CD4-positive, alpha-beta T cell treated with Interferon alpha-2 for 1 hour (primary cell): Measurements from ENCODE around the gene NR1D1.

Experiments
- DNase-seq, 2 donors: peaks; one replicate each; pipeline ENCODE4 v3.0.0-alpha.2; 2020 to 2022

NR1D1 gene

GRCh38 chr17:40074175-40074512 is 26.2 kb downstream of the NR1D1 start:
- DNase-seq = no peak

- no peak for DNase-seq
Measured at GRCh38 chr17:40073454-40074174, 26.8 kb downstream of the NR1D1 start.

- DNase-seq = no peak
Measured at GRCh38 chr17:40072735-40073346, 27.5 kb downstream of the NR1D1 start.

DNA sequence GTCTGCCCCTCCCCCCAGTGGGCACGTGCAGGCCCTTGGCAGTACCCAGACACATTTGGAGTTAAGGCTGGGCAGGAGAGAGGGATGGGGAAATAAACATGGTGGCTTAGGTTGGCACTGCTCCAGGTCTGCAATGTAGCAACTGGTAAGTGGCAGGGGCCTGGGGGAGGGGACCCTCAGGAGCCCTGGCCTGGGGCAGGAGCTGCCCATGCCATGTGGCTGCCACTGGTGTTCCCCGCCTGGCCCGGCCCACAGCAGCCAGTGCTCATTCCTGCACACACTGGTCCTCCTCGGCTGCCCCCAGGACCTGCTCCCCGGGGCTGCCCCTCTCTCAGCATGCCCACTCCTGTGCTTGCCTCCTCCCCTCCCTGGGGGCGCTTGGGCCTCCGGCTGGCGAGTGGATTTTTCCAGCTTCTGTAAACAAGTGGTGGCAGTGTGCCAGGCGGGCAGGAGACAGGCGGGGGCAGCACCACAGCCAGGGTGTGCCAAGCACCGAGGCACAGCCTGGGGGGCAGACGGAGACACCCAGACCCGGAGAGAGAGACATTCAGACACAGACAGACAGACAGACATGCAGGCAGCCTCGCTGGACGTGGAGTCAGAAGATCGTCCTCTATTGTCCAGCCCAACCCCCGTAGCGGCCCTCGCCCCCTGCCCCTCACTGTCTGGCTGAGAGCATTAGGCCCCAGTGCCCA is 28.2 kb downstream of the NR1D1 start:
- no peak for DNase-seq

- no peak for DNase-seq
Measured at GRCh38 chr17:40071313-40072039, 28.9 kb downstream of the NR1D1 start.

DNA sequence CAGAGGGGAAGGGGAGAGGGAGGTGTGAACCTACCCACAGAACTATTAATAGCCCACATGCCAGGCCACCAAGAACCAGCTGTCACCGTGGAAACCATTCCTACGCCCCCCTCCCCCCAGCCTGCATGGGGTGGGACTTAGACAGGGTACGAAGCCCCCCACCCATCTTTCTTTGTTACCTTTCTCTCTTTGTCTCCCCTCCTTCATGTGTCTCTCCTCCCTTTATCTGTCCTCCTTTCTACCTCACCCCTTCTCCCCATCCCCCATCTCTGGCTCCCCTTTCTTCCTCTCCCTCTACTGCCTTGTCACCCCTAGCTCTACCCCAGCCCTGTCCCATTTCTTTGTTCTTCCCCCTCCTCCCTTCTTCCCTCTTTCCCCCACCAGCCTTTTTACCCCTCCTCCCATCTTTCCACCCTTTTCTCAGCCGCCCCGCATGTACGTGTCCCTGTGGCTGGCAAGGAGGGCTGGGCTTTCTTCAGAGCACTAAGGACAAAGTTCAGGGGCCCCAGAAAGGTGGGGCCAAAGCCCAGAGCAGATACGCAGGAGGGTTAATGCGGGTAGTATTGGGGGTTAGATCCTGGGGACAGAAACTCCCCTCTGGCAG is 29.6 kb downstream of the NR1D1 start:
- DNase-seq = no peak

DNA sequence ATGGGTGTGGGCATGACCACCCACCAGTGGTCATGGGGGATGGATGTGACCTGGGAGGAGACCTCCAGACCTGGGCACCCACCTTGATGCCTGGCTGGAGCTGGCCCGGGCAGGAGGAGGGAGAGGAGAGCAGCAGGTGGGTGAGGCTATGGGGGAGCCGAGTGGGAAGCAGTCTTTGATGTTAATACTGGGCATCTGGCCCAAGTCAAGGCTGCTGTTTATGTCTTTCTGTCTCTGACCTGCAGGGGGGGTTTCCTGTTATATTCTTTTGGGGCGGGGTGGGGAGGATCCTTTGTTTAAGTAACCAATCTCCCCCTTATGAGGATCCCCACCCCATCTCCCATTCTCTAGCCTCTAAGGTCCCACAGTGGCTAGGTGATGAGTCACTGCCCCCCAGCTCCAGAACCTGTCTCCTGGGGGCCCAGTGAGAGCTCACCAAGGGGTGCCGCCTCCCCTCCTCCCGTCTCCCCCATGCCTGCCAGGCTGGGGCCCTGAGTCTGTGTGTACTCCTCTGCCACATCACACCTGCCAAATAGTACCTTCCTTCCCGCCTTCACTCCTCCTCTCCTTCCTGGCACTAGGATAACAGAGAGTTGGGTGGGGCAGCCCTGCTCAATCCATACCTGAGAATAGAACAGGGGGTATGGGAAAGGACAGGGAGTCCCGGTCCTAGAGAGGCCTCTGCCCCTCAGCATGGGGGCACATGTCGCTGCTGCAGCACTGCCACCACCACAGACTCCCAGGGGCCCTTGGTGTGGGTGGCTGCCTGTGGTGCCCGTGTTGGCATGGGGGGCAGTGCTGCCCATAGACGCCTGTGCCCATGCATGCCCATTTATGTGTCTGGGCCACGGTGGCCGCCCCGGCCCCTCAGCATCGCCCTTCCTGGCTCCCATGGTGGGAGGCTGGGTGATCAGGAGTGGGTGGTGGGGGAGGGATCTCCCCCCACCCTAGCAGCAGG is 30.4 kb downstream of the NR1D1 start:
- DNase-seq = peak; percentile 30 to 66

GRCh38 chr17:40068917-40069750 is 31.3 kb downstream of the NR1D1 start:
- DNase-seq = peak; percentile 78 to 81

GRCh38 chr17:40068584-40068916 is 31.8 kb downstream of the NR1D1 start:
- DNase-seq = no peak

DNA sequence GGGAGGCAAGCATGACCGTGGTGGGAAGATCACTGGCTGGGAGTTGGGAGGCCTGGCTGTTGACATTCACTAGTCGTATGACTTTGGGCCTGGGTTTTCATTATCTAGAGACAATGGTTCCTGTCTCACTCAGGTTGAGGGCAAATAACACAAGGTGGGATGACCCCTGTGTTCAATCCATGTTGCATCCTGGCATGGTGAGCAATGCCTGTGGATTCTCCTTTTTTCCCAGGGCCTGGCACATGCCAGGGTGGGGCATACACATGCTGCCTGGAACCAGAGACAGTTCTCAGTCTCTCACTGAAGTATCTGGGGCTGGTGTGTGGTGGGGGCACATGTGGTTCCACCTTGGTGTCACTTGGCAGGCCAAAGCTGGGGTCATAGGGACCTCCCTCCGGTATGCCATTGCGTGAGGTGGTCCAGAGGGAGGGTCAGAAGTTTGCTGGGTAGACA is 32.2 kb downstream of the NR1D1 start:
- no peak for DNase-seq

DNA sequence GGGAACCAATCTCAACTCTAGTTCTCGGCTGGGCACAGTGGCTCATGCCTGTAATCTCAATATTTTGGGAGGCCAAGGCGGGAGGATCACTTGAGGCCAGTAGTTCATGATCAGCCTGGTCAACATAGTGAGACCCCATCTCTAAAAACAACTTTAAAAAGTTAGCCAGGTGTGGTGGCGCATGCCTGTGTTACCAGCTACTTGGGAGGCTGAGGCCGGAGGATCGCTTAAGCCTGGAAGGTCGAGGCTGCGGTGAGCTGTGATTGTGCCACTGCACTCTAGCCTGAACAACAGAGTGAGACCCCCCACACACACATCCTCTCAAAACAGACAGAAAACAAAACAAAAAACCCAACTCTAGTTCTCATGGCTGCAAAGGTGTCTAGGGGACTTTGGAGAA is 32.7 kb downstream of the NR1D1 start:
- no peak for DNase-seq

GRCh38 chr17:40065769-40066510 is 34.4 kb downstream of the NR1D1 start:
- DNase-seq = no peak

GRCh38 chr17:40064971-40065768 is 35.2 kb downstream of the NR1D1 start:
- DNase-seq = no peak

GRCh38 chr17:40063901-40064531 is 36.4 kb downstream of the NR1D1 start:
- DNase-seq = no peak

DNA sequence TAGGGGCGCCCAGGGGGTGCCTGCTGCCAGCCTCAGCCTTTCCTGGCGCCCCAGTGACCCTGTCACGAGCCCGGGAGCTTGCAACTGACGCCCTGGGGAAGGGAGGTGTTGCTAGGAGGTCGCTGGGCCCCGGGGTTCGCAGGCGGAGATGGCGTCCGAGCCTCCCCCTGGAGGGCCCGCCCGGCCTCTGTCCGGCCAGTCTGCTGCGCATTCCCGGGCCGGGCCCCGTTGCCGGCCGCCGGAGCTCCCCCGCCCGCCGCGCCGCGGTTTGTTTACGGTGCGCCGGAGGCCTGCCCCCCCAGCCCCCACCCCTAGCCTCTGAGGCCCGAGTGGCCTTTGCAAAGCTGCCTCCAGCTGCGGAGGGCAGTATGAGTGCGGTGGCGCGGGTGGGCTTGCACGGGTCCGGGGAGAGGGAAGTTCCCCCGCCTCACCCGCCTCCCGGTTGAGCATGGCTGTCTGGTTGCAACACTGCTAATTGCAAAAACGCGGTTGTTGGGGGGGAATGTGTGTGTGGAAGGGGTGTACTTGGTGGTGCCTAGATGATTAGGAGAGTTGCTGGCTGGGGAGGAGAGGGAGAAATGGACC is 37.1 kb downstream of the NR1D1 start:
- peak in 1 of 2 donors; percentile 36 for DNase-seq

- DNase-seq = peak; percentile 61 to 78
Measured at GRCh38 chr17:40062329-40063186, 37.8 kb downstream of the NR1D1 start, which contains the start of gene THRA. THRA (plus strand) TSS chr17:40062965; CDS start chr17:40074489, 11,524 bp downstream.

GRCh38 chr17:40061609-40062038 is 38.8 kb downstream of the NR1D1 start:
- no peak for DNase-seq
